ENCODE measurements around the gene ENO2. TPM values are rescaled to one million over a fixed set of nuclear protein-coding genes. Genes with fewer than 3 reads are reported as not detected.
A peak's percentile ranks its signal among the peaks of the same experiment; 100 is the strongest.

ENO2 gene
- total RNA-seq, 4 donors from 2014 or later: 4.6 to 11.7 (median 8.8) TPM

- peaks cover 0 to 28% (median 17%) of the 10 kb centered on the region in 4 donors for H3K4me1 ChIP-seq
- H3K36me3 ChIP-seq: no peaks in the 10 kb centered on the region
- no peak overlapping the region for H3K27ac ChIP-seq
- no peaks in the 10 kb centered on the region for H3K27me3 ChIP-seq
- H3K4me3 ChIP-seq: no peak overlapping the region
- H3K9me3 ChIP-seq: no peaks in the 10 kb centered on the region
- TF ChIP-seq POLR2A (IDR thresholded peaks at IDR 0.05): no peak
- TF ChIP-seq CTCF (IDR thresholded peaks at IDR 0.05): no peak
- no peak for DNase-seq
Observed at GRCh38 chr12:6919588-6919987, 5.2 kb downstream of the ENO2 start.

- TF ChIP-seq CTCF (IDR thresholded peaks at IDR 0.05) (no peak), POLR2A (IDR thresholded peaks at IDR 0.05) (no peak)
- no peaks in the 10 kb centered on the region for H3K9me3 ChIP-seq
- no peak overlapping the region for H3K4me3 ChIP-seq
- DNase-seq: no peak
- H3K27me3 ChIP-seq: no peaks in the 10 kb centered on the region
- no peaks in the 10 kb centered on the region for H3K36me3 ChIP-seq
- H3K4me1 ChIP-seq: peaks cover 3 to 34% (median 11%) of the 10 kb centered on the region in 4 donors
- peak overlapping the region in 1 of 4 donors; percentile 48 for H3K27ac ChIP-seq
Observed at GRCh38 chr12:6921539-6921938, 7.2 kb downstream of the ENO2 start.

GRCh38 chr12:6921996-6922946 lies 7.9 kb downstream of the ENO2 start:
- no peak for TF ChIP-seq POLR2A (IDR thresholded peaks at IDR 0.05)
- no peak for TF ChIP-seq CTCF (IDR thresholded peaks at IDR 0.05)
- H3K27ac ChIP-seq: peak overlapping the region in 3 of 4 donors; percentile 18 to 48 (median 39)
- no peaks in the 10 kb centered on the region for H3K9me3 ChIP-seq
- no peaks in the 10 kb centered on the region for H3K27me3 ChIP-seq
- no peaks in the 10 kb centered on the region for H3K36me3 ChIP-seq
- no peak overlapping the region for H3K4me3 ChIP-seq
- DNase-seq: no peak
- H3K4me1 ChIP-seq: peaks cover 3 to 42% (median 13%) of the 10 kb centered on the region in 4 donors

- Histone ChIP-seq H3K27me3 (no peaks in the 10 kb centered on the region), H3K27ac (peak overlapping the region in 1 of 4 donors; percentile 48), H3K9me3 (no peaks in the 10 kb centered on the region), H3K4me1 (peaks cover 3 to 42% (median 13%) of the 10 kb centered on the region in 4 donors), H3K36me3 (no peaks in the 10 kb centered on the region), H3K4me3 (no peak overlapping the region)
- TF ChIP-seq CTCF (IDR thresholded peaks at IDR 0.05) (no peak), POLR2A (IDR thresholded peaks at IDR 0.05) (no peak)
- peak in 1 of 3 donors; percentile 54 for DNase-seq
Observed at GRCh38 chr12:6923003-6923732, 8.8 kb downstream of the ENO2 start.

- H3K4me1 ChIP-seq: peaks cover 6 to 45% (median 13%) of the 10 kb centered on the region in 4 donors
- no peaks in the 10 kb centered on the region for H3K9me3 ChIP-seq
- H3K27ac ChIP-seq: peak overlapping the region in 1 of 4 donors; percentile 95
- DNase-seq: peak in 1 of 3 donors; percentile 28
- no peak for TF ChIP-seq POLR2A (IDR thresholded peaks at IDR 0.05)
- H3K36me3 ChIP-seq: no peaks in the 10 kb centered on the region
- H3K27me3 ChIP-seq: no peaks in the 10 kb centered on the region
- H3K4me3 ChIP-seq: no peak overlapping the region
Observed at GRCh38 chr12:6923851-6924250, 9.5 kb downstream of the ENO2 start.

GRCh38 chr12:6925239-6925539 lies 10.8 kb downstream of the ENO2 start:
- no peaks in the 10 kb centered on the region for H3K9me3 ChIP-seq
- no peaks in the 10 kb centered on the region for H3K27me3 ChIP-seq
- peak overlapping the region; percentile 92 to 95 (median 94) for H3K27ac ChIP-seq
- no peaks in the 10 kb centered on the region for H3K36me3 ChIP-seq
- H3K4me1 ChIP-seq: peaks cover 11 to 58% (median 16%) of the 10 kb centered on the region in 4 donors
- H3K4me3 ChIP-seq: no peak overlapping the region
- no peak for DNase-seq
- TF ChIP-seq CTCF (IDR thresholded peaks at IDR 0.05) (no peak), POLR2A (IDR thresholded peaks at IDR 0.05) (no peak)
